ENCODE data around the gene RASEF. TPM values are rescaled to one million over a fixed set of nuclear protein-coding genes. Genes with fewer than 3 reads are reported as not detected.

Gene RASEF
- total and polyA plus RNA-seq, 10 of the 15 experiments (the other 5 are each of a cell fraction or from before 2014, with no cell fraction given), result under 0.01 to 0.04 (median 0.01) TPM; not detected in 7

DNA sequence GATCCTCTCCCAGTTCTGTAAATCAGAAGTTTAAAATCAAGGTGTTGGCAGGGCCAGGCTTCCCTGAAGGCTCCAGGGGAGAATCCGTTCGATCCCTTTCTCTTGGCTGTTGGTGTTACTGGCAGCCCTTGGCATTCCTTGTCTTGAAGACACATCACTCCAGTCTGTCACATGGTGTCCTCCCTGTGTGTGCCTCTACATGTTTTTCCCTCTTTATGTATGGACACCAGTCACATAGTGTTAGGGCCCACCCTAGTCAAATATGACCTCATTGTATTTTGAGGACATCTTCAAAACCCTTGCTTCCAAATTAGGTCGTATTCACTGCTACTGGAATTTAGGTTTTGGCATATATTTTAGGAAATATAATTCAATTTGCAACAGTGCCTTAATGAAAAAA is 94.6 kb downstream of the RASEF start:
- DNase-seq (ENCODE audit: low read depth, low spot score), result no peak
- no peaks in the 10 kb centered on the region for H4K20me1 ChIP-seq (ENCODE audit: control insufficient read depth, insufficient read depth)
- in situ Hi-C loops (cut with MboI) (no loop called here), intact Hi-C loops (cut with micrococcal nuclease; ENCODE audit: unreplicated experiment) (no loop called here)
- H3K36me3 ChIP-seq (ENCODE audit: control insufficient read depth in 2 of 2, insufficient read depth in 2 of 2, low read length in 1 of 2), result no peaks in the 10 kb centered on the region
- H3K27ac ChIP-seq (ENCODE audit: control insufficient read depth, insufficient read depth), result no peak overlapping the region
- no peaks in the 10 kb centered on the region for H3K27me3 ChIP-seq (replicated peaks in 1 of 2; ENCODE audit: control insufficient read depth in 2 of 2, insufficient read depth in 2 of 2, low read length in 1 of 2)
- H3K9ac ChIP-seq (ENCODE audit: control insufficient read depth, insufficient read depth, low read length), result no peak overlapping the region
- no peaks in the 10 kb centered on the region for H3K9me3 ChIP-seq (replicated peaks; ENCODE audit: control insufficient read depth, insufficient read depth, low read length)
- no peaks in the 10 kb centered on the region for H3K4me1 ChIP-seq (ENCODE audit: control insufficient read depth, insufficient read depth, low read length)
- BruUV-seq (replicated peaks), result no TSS peak
- no peak overlapping the region for H3K4me3 ChIP-seq
- ChIA-PET SMC1A (ENCODE audit: uncharacterized antibody, unreplicated experiment) (no interaction called here), CTCF (interaction anchor here (0.6 kb wide), 1 partner anchor 362 kb away, joined by 6 read pairs; no protein-coding TSS in a partner anchor), RAD21 (ENCODE audit: unreplicated experiment) (no interaction called here), POLR2A (no interaction called here)
- no peak for FAIRE-seq
- no peak overlapping the region for H3K4me2 ChIP-seq (ENCODE audit: control insufficient read depth, insufficient read depth)
- WGBS (ENCODE audit: insufficient coverage, insufficient replicate concordance, low lambda C conversion rate, missing lambda C conversion rate), result 36% methylated on average over 3 of the region's 3 CpGs
- H2AFZ ChIP-seq (ENCODE audit: control insufficient read depth, low read depth, low read length), result no peak overlapping the region
- no peak for ATAC-seq
- no peaks in the 10 kb centered on the region for H3K79me2 ChIP-seq (ENCODE audit: control insufficient read depth, insufficient read depth, low read length)
- TF ChIP-seq PKNOX1 (IDR thresholded peaks at IDR 0.05) (no peak), YY1 (IDR thresholded peaks at IDR 0.05; ENCODE audit: low read depth, low read length) (no peak), CBX5 (IDR thresholded peaks at IDR 0.05; ENCODE audit: low read depth) (no peak), RFX5 (IDR thresholded peaks at IDR 0.05; ENCODE audit: low read depth, low read length) (no peak), NR2F1 (conservative IDR thresholded peaks at IDR 0.05) (no peak), ZBTB40 (IDR thresholded peaks at IDR 0.05; ENCODE audit: borderline replicate concordance) (no peak), RCOR1 (conservative IDR thresholded peaks at IDR 0.05; ENCODE audit: low read depth, low read length) (no peak), YBX1 (IDR thresholded peaks at IDR 0.05) (no peak), MEF2B (IDR thresholded peaks at IDR 0.05; ENCODE audit: partially characterized antibody, poor library complexity, severe bottlenecking) (no peak), SUZ12 (IDR thresholded peaks at IDR 0.05; ENCODE audit: unreplicated experiment) (no peak), EZH2 (IDR thresholded peaks at IDR 0.05; ENCODE audit: borderline replicate concordance, control insufficient read depth, low read depth, low read length) (no peak), BHLHE40 (IDR thresholded peaks at IDR 0.05; ENCODE audit: borderline replicate concordance in 1 of 2, low read depth in 2 of 2, low read length in 1 of 2) (no peak), TCF3 (IDR thresholded peaks at IDR 0.05; ENCODE audit: borderline replicate concordance, insufficient read depth, low read depth, low read length) (no peak)
- TF ChIP-seq, protein P1, sequence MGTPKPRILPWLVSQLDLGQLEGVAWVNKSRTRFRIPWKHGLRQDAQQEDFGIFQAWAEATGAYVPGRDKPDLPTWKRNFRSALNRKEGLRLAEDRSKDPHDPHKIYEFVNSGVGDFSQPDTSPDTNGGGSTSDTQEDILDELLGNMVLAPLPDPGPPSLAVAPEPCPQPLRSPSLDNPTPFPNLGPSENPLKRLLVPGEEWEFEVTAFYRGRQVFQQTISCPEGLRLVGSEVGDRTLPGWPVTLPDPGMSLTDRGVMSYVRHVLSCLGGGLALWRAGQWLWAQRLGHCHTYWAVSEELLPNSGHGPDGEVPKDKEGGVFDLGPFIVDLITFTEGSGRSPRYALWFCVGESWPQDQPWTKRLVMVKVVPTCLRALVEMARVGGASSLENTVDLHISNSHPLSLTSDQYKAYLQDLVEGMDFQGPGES (IDR thresholded peaks at IDR 0.05), result no peak
- TF ChIP-seq, protein P2, sequence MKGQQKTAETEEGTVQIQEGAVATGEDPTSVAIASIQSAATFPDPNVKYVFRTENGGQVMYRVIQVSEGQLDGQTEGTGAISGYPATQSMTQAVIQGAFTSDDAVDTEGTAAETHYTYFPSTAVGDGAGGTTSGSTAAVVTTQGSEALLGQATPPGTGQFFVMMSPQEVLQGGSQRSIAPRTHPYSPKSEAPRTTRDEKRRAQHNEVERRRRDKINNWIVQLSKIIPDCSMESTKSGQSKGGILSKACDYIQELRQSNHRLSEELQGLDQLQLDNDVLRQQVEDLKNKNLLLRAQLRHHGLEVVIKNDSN (IDR thresholded peaks at IDR 0.05; ENCODE audit: borderline replicate concordance, extremely low read length, insufficient read depth, low read depth, low read length), result no peak
